CD4-positive, alpha-beta memory T cell (primary cell): ENCODE measurements around the gene RAG2. TPM values are rescaled to one million over a fixed set of nuclear protein-coding genes. Genes with fewer than 3 reads are reported as not detected.

Experiments used
- CTCF ChIA-PET: fragments of 350-600 bp; sonication (Branson Sonifier 250); formaldehyde crosslinking; loops from one replicate; lab custom pipeline; 2021; ENCODE audit warnings: inconsistent platforms; ENCODE audit not compliant: partially characterized antibody; lab: Charles Lee
- POLR2A ChIA-PET: fragments of 350-600 bp; sonication (Branson Sonifier 250); formaldehyde crosslinking; loops from one replicate; lab custom pipeline; 2021; ENCODE audit not compliant: partially characterized antibody; lab: Charles Lee
- DNase-seq, 5 donors: peaks; one replicate each; pipeline versions ENCODE4 v3.0.0 to v3.0.0-alpha.2; 2020 to 2022; ENCODE audit warnings: mixed read lengths in 1 of 5
- H3K27ac ChIP-seq: one replicate; pipeline ENCODE4 v1.7.0; 2013; ENCODE audit warnings: low read depth, low read length
- H3K27me3 ChIP-seq: 2 replicates; pipeline ENCODE4 v1.7.0; 2013; ENCODE audit warnings: mild to moderate bottlenecking, low read length, moderate library complexity; ENCODE audit not compliant: insufficient read depth
- H3K36me3 ChIP-seq: 2 replicates; pipeline ENCODE4 v1.7.0; 2013; ENCODE audit warnings: mild to moderate bottlenecking, low read length, moderate library complexity; ENCODE audit not compliant: insufficient read depth
- H3K4me1 ChIP-seq: 2 replicates; pipeline ENCODE4 v1.7.0; 2013; ENCODE audit warnings: mild to moderate bottlenecking, low read length, moderate library complexity; ENCODE audit not compliant: insufficient read depth
- H3K4me3 ChIP-seq, 2 donors: one replicate each; pipeline ENCODE4 v1.7.0; 2013; ENCODE audit warnings: low read length in 2 of 2, mild to moderate bottlenecking in 1 of 2
- H3K9me3 ChIP-seq, 2 donors: one replicate each; pipeline ENCODE4 v1.7.0; 2013; ENCODE audit warnings: low read length in 2 of 2, control low read depth in 1 of 2; ENCODE audit not compliant: control insufficient read depth in 1 of 2
- H3K27ac Mint-ChIP-seq, 7 donors: one replicate each; pipeline ENCODE4 v1.8.0; 2020 to 2021; ENCODE audit warnings: mixed read lengths in 7 of 7, mild to moderate bottlenecking in 6 of 7, inconsistent platforms in 3 of 7, moderate library complexity in 3 of 7
- H3K27me3 Mint-ChIP-seq, 2 donors: one replicate each; pipeline ENCODE4 v1.8.0; 2020 to 2021; ENCODE audit warnings: mixed read lengths in 2 of 2
- H3K36me3 Mint-ChIP-seq, 2 donors: one replicate each; pipeline ENCODE4 v1.8.0; 2020 to 2021; ENCODE audit warnings: mixed read lengths in 2 of 2, inconsistent platforms in 1 of 2, mild to moderate bottlenecking in 1 of 2
- H3K4me1 Mint-ChIP-seq, 4 donors: one replicate each; pipeline ENCODE4 v1.8.0; 2020 to 2021; ENCODE audit warnings: mixed read lengths in 4 of 4, mild to moderate bottlenecking in 1 of 4
- H3K4me3 Mint-ChIP-seq, 8 donors: one replicate each; pipeline ENCODE4 v1.8.0; 2020 to 2021; ENCODE audit warnings: mixed read lengths in 8 of 8, mild to moderate bottlenecking in 7 of 8, moderate library complexity in 6 of 8, inconsistent platforms in 3 of 8
- H3K9me3 Mint-ChIP-seq, 8 donors: one replicate each; pipeline ENCODE4 v1.8.0; 2020 to 2021; ENCODE audit warnings: mixed read lengths in 8 of 8, mild to moderate bottlenecking in 5 of 8, inconsistent platforms in 3 of 8, moderate library complexity in 1 of 8
- intact Hi-C: fragments of 100-400 bp; cut with micrococcal nuclease; formaldehyde crosslinking; loops from one replicate; pipeline ENCODE4 v1.15.1; 2023
- polyA plus RNA-seq, 2 donors: library from polyadenylated mRNA; unstranded; fragments of 300-500 nt; fragmentation: Illumina TruSeq; gene quantifications; one replicate each; pipeline ENCODE4 v1.2.3, GENCODE V29; 2021
- total RNA-seq, 2 experiments: library from RNA; stranded (reverse); gene quantifications; one replicate each; pipeline ENCODE4 v1.2.3, GENCODE V29; 2021

Gene RAG2
- total and polyA plus RNA-seq, 4 experiments from 2014 or later: not detected

DNA sequence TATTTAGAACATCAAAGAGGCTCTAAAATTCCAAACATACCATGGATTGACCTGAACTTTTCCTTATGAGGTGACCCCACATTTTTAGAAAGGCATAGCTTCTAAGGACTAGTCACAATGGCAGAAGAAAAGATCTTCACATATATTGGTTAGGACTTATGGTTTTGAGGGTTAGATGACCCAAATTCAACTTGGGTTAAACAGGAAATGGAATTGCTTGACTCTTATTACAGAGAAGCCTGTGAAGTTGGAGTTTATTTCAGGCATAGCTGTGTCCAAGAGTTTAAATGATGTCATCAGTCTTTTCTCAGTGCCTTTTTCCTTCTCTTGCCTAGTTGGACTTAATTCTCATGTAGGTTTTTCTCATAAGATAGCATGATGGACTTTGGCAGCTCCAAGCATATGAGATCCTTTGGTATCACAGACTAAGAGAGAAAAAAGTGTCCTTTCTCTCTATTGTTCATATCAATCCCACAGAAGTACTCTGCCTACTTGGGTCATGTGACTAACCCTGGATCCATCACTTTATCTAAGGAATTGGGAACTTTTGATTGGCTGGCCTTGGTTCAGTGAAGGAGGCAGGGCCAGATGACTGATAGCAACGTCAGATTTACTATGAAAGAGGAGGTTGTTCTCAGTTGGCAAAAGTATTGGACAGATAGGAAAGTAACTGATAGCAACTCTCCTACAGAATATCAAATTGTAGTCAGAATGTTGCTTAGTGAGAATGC is 47.5 kb downstream of the RAG2 start:
- Histone ChIP-seq H3K4me1 (peaks cover 9% of the 10 kb centered on the region), H3K4me3 (no peak overlapping the region), H3K36me3 (no peaks in the 10 kb centered on the region), H3K27me3 (no peaks in the 10 kb centered on the region), H3K27ac (no peak overlapping the region), H3K9me3 (no peaks in the 10 kb centered on the region)
- H3K27me3 Mint-ChIP-seq: peaks cover 5 to 8% of the 10 kb centered on the region in 2 donors
- H3K27ac Mint-ChIP-seq: peak overlapping the region in 2 of 7 donors; percentile 13 to 29
- ChIA-PET CTCF (interaction anchor here (1.0 kb wide), 1 partner anchor 10 kb away, joined by 3 read pairs; no protein-coding TSS in a partner anchor), POLR2A (no interaction called here)
- peak overlapping the region in 4 of 8 donors; percentile 4 to 37 (median 18) for H3K4me3 Mint-ChIP-seq
- peaks cover 0 to 16% (median 2%) of the 10 kb centered on the region in 8 donors for H3K9me3 Mint-ChIP-seq
- H3K36me3 Mint-ChIP-seq: no peaks in the 10 kb centered on the region
- intact Hi-C loops: no loop called here
- DNase-seq: no peak
- peaks cover 12 to 24% (median 18%) of the 10 kb centered on the region in 4 donors for H3K4me1 Mint-ChIP-seq

Other genes starting within 250 kb of the RAG2 start
- 10 to 100 TPM; 22.0 to 23.7 TPM for gene TRAF6, start 88.0 kb downstream of the RAG2 start, total RNA-seq
- 10 to 100 TPM; 10.3 to 12.2 TPM for gene TRAF6, start 88.0 kb downstream of the RAG2 start, polyA plus RNA-seq
- gene RAG1, start 30.2 kb downstream of the RAG2 start, total RNA-seq: 1 to 10 TPM in 1 of 2 experiments, under 1 TPM in 1; 0.73 to 1.0 TPM
- under 1 TPM in 1 of 2 donors, not detected in 1; 0.38 TPM for gene RAG1, start 30.2 kb downstream of the RAG2 start, polyA plus RNA-seq
- 1 to 10 TPM in 1 of 2 experiments, under 1 TPM in 1; 0.94 to 1.9 TPM for gene IFTAP, start 3.7 kb downstream of the RAG2 start, total RNA-seq
- gene IFTAP, start 3.7 kb downstream of the RAG2 start, polyA plus RNA-seq: 1 to 10 TPM; 3.9 to 6.6 TPM